Effector CD8-positive, alpha-beta T cell (primary cell): Measurements from ENCODE around the gene VANGL1.

ENCODE experiments used
- DNase-seq: peaks from one replicate; lab custom pipeline; 2025; lab: John Stamatoyannopoulos, UW

VANGL1 gene

GRCh38 chr1:115668579-115668978 lies 26.8 kb downstream of the VANGL1 start:
- DNase-seq: no peak

- no peak for DNase-seq
These were observed 27.4 kb downstream of the VANGL1 start for GRCh38 chr1:115669002-115669673.

GRCh38 chr1:115669886-115670285 lies 28.1 kb downstream of the VANGL1 start:
- no peak for DNase-seq

- DNase-seq: no peak
These were observed 28.9 kb downstream of the VANGL1 start for GRCh38 chr1:115670476-115671175.

- no peak for DNase-seq
These were observed 29.6 kb downstream of the VANGL1 start for GRCh38 chr1:115671176-115671934.

- no peak for DNase-seq
These were observed 30.6 kb downstream of the VANGL1 start for GRCh38 chr1:115672224-115673009.

GRCh38 chr1:115676498-115677181 lies 34.9 kb downstream of the VANGL1 start:
- DNase-seq: no peak

- DNase-seq: no peak
These were observed 35.4 kb downstream of the VANGL1 start for GRCh38 chr1:115677182-115677555.

GRCh38 chr1:115677565-115677964 lies 35.8 kb downstream of the VANGL1 start:
- DNase-seq: no peak

GRCh38 chr1:115678141-115678540 lies 36.4 kb downstream of the VANGL1 start:
- no peak for DNase-seq

- no peak for DNase-seq
These were observed 37.4 kb downstream of the VANGL1 start for GRCh38 chr1:115679141-115679611.

- DNase-seq: no peak
These were observed 39.0 kb downstream of the VANGL1 start for GRCh38 chr1:115680730-115681111.

- DNase-seq: no peak
These were observed 41.0 kb downstream of the VANGL1 start for GRCh38 chr1:115682792-115683191.

- DNase-seq: no peak
These were observed 43.4 kb downstream of the VANGL1 start for GRCh38 chr1:115685029-115685705.

GRCh38 chr1:115687744-115688143 lies 46.0 kb downstream of the VANGL1 start:
- DNase-seq: no peak

GRCh38 chr1:115690972-115691371 lies 49.2 kb downstream of the VANGL1 start:
- no peak for DNase-seq

- DNase-seq: no peak
These were observed 50.5 kb downstream of the VANGL1 start for GRCh38 chr1:115692224-115692623.

GRCh38 chr1:115694805-115695204 lies 53.0 kb downstream of the VANGL1 start:
- no peak for DNase-seq

GRCh38 chr1:115697619-115698018 lies 55.8 kb downstream of the VANGL1 start:
- DNase-seq: no peak

GRCh38 chr1:115701090-115701489 lies 59.3 kb downstream of the VANGL1 start:
- no peak for DNase-seq

- no peak for DNase-seq
These were observed 61.2 kb downstream of the VANGL1 start for GRCh38 chr1:115702959-115703358.
